ENCODE measurements around the gene SLC35F1.

- TF ChIP-seq TAF1 (IDR thresholded peaks at IDR 0.05; ENCODE audit: low read depth): no peak
- no peak for TF ChIP-seq NFIC (IDR thresholded peaks at IDR 0.05)
- no peak for TF ChIP-seq EP300 (IDR thresholded peaks at IDR 0.05; ENCODE audit: borderline replicate concordance)
- no peak for TF ChIP-seq TCF12 (IDR thresholded peaks at IDR 0.05; ENCODE audit: low read depth)
- TF ChIP-seq CREB1 (IDR thresholded peaks at IDR 0.05; ENCODE audit: low read depth): no peak
- no peak for TF ChIP-seq USF1 (IDR thresholded peaks at IDR 0.05)
- TF ChIP-seq, protein P1, sequence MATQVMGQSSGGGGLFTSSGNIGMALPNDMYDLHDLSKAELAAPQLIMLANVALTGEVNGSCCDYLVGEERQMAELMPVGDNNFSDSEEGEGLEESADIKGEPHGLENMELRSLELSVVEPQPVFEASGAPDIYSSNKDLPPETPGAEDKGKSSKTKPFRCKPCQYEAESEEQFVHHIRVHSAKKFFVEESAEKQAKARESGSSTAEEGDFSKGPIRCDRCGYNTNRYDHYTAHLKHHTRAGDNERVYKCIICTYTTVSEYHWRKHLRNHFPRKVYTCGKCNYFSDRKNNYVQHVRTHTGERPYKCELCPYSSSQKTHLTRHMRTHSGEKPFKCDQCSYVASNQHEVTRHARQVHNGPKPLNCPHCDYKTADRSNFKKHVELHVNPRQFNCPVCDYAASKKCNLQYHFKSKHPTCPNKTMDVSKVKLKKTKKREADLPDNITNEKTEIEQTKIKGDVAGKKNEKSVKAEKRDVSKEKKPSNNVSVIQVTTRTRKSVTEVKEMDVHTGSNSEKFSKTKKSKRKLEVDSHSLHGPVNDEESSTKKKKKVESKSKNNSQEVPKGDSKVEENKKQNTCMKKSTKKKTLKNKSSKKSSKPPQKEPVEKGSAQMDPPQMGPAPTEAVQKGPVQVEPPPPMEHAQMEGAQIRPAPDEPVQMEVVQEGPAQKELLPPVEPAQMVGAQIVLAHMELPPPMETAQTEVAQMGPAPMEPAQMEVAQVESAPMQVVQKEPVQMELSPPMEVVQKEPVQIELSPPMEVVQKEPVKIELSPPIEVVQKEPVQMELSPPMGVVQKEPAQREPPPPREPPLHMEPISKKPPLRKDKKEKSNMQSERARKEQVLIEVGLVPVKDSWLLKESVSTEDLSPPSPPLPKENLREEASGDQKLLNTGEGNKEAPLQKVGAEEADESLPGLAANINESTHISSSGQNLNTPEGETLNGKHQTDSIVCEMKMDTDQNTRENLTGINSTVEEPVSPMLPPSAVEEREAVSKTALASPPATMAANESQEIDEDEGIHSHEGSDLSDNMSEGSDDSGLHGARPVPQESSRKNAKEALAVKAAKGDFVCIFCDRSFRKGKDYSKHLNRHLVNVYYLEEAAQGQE (IDR thresholded peaks at IDR 0.05; ENCODE audit: low read depth): no peak
- no peak for TF ChIP-seq MAX (IDR thresholded peaks at IDR 0.05)
- TF ChIP-seq FOXM1 (IDR thresholded peaks at IDR 0.05; ENCODE audit: borderline replicate concordance, low read depth): no peak
Observed at GRCh38 chr6:118215269-118215668, 308.2 kb downstream of the SLC35F1 start.

Data from Ishikawa (cell line).